ENCODE data around the gene PRKG1.
"Not testable (repeated sequence)": the region's sequence is repeated elsewhere in the genome, so short reads cannot be mapped to it uniquely, and the experiment has no call there.

Gene PRKG1

DNA sequence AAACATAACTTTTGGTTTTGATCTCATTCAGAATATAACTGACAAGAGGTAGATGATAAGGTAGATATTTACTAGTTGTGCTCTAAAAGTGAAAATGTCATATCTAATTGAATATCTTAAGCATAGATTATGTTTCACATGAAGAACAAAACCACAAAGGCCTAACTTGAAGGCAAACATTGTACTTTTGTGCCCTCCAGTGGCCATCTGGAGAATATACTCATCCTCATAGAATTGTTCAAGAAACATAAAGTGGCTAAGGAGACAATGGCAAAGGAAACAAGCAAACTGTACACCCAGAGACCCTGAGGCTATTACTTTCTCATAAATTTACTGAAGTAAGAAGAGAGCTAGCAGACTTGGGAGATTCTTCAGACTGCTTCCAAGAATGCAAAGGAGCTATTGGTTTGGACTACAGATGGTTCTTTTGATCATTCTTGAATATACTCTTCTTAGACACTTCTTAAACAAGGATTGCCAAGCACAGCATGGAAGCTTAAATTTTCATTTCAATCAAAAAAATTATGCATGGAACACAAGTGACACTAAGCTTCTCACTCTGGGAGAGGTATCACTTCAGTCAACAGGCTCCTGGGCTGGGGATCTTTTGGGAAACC, 1141.6 kb downstream of the PRKG1 start:
- DNase-seq (ENCODE audit: low read depth): no peak

DNA sequence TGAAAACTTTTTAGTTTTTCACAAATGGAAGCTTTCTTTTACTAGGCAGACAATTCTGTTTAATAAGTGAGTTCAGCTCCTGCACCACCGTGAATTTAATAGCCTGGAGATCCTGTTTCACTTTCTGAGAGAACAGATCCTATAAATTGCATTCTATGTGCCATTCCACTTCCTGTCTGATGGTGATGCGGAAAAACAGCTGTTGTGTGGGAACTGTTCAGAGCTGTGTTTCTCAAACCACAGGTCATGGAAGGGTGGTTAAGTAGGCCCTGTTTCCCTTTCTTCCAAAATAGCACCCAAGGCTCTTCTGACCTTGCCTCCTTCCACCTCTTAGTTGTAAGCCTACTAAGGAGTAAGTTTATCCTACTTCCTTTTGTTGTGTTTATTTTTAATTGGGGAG, 1142.6 kb downstream of the PRKG1 start:
- no peak for DNase-seq (ENCODE audit: low read depth)

DNA sequence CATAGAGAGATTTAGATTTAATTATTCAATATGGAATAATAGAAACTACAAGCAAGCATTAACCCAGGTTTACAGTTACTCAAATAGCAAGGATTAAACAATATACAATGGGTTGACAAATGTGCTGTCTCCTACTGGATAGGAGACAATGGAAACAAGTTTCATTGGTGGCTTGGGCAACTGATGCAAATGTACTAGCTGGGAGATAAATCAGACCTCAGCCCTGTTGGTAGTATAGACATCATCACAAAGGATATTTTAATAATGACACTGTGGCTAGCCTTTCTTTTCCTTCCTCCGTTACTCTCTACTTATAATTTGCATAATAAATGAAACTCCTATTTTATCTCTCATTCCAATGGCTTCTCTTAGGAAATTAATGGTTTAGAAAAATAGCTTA, 1143.2 kb downstream of the PRKG1 start:
- no peak for DNase-seq (ENCODE audit: low read depth)

DNA sequence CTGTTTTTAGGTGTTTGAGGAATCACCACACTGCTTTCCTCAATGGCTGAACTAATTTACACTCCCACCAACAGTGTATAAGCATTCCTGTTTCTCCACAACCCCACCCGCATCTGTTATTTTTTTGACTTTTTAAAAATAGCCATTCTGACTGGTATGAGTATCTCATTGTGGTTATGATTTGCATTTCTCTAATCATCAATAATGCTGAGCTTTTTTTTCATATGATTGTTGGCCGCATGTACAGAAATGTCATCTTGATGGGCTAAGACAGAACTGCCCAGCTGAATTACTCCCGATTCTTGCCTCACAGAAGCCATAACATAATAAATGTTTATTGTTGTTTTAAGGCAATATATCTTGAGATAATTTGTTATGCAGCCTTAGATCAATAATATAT, 1146.7 kb downstream of the PRKG1 start:
- no peak for DNase-seq (ENCODE audit: low read depth)

DNA sequence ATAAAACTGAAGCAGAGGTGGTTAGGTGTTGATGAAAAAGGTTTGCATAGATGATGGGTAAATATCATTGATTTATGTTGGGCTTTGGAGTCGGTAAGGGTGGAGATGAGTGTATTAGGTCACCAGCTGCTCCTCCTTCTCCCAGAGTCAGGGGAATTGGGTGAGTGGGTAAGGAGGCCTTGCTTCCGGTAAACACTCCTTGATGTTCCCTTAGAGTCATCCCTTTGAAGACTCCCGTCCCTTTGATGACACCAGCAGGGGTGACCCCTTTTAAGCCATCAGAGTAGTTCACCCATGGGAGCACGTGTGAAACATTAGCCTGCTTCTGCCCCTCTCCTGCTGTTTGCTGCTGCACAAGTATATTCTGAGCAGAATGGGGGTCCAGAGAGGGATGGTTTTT, 1147.6 kb downstream of the PRKG1 start:
- DNase-seq (ENCODE audit: low read depth): no peak

DNA sequence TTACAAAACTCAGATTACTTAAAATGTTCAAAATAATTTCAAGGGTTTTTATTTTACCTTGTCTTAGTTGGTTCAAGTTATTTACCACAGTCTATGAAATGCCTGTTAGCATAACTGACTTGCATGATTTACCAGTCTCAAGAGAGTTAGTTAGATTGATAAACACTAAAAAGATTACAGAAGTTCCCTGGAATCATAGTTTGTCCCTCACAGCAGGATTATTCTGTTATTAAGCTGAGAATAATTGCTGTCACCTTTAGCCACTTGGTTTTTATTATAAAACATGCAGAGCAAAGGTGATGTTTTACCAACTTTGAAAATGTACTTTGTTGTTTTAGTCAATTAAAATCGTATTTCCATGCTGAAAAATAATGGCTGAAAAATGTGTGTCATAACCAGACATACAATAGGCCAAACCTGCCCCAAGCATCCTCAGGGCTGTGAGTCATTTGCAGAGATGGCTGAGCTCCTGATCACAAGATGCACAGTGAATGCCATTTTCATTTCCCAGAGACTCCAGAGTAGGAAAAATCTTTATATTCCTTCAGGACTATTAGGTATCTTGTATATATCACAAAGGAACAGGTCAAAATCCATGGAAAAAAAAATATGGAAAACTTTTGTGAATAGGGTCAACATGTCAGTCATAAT, 1152.0 kb downstream of the PRKG1 start:
- no peak for DNase-seq (ENCODE audit: low read depth)

DNA sequence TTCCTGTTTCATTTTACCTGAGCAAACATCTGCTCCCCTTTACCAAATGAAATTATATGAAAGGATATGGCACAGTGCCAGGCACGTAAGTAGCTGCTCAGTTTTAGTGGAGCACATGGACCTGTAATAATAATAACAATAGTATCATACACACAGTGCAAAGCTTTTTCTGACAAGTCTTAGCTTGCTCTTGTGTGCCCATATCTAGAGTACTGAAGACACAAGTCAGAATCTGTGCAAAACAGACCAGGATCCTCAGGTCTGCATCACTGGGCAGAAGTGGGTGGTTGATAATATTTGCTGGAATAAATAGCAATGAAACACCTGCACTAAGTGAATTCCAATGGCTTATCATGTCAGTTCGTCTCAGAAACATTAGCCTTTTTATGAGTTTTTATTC, 1154.3 kb downstream of the PRKG1 start:
- DNase-seq (ENCODE audit: low read depth): no peak

DNA sequence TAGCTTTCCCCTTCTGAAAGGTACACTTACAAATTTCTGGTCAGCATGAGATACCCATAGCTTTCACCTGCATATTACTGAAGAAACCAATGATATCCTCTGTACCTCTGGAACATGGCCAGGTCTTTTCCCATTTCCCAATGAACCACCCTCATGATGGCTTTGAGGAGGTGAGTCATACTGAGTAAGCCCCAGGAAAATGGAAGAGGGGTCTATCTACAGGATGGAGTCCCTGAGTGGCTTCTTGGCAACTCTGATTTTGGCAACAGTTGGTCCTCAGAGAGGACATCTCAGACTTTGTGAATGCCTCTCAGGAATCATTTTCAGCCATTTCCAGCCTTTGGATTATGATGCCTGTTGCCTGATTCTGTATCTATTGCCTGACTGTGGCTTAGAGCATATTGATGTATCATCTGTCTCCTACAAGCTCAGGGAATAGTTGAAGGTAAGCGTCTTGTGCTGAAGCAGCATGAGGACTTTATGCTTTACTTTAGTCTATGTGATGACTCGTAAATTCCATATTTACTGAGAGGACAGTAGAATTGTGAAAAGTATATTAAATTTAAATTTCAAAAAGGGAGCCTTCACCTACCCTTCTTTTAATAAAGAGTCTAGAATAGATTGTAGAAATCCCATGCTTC, 1155.1 kb downstream of the PRKG1 start:
- DNase-seq (ENCODE audit: low read depth): no peak

DNA sequence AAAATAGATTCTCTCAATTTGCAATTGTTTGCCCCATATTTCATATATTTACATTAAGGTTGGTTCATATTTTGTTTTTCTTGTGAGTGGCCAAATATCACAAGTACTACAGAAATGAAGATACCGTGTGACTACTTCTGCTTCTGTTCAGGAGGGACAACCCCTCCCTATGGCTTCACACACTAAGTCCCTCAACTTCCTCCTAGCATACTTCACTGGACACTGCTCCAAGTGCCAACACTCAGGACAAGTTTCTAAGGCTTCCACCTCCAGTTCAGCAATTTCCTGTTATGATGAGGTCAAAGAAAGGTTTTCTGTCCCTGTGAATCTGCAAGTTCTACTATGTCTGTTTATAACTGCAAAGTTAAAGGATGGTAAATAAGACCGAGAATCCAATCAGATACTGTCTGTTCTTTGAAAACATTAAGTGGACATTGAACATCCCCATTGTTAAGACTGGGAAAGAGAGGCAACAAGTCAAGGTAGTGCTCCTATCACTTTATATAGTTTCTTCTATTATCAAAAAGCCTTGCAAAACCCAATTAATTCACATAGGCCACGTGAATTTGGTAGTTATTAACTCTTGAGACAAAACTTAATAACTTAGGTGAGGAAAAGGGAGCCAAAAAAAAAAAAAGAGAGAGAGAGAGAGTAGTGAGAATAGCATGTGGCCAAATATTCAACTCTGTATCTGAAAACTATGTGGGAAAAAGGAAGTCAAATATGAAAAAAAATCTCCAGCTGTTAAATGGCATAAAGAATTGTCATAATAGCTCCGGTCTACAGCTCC, 1158.5 kb downstream of the PRKG1 start:
- no peak for DNase-seq (ENCODE audit: low read depth)

DNA sequence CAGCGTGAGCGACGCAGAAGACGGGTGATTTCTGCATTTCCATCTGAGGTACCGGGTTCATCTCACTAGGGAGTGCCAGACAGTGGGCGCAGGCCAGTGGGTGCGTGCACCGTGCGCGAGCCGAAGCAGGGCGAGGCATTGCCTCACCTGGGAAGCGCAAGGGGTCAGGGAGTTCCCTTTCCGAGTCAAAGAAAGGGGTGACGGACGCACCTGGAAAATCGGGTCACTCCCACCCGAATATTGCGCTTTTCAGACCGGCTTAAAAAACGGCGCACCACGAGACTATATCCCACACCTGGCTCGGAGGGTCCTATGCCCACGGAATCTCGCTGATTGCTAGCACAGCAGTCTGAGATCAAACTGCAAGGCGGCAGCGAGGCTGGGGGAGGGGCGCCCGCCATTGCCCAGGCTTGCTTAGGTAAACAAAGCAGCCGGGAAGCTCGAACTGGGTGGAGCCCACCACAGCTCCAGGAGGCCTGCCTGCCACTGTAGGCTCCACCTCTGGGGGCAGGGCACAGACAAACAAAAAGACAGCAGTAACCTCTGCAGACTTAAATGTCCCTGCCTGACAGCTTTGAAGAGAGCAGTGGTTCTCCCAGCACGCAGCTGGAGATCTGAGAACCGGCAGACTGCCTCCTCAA, 1159.2 kb downstream of the PRKG1 start:
- DNase-seq (ENCODE audit: low read depth): not testable (repeated sequence)

DNA sequence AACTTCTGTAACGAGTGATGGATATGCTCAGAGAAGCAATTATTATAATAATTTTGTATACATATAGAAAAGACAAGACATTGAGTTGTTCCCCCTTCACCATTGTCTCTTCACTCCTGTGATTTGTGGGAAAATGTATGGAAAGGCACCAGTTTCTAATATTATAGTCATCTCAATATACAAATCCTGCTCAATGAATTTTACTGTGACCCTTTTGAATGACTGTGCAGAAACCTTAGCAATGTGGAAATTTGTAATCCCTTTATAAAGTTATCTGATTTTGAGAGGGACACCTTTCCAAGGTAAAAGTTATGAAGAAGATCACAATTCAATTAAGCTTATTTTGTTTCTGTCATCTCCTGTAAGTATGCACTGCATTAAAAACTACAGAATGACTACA, 1165.5 kb downstream of the PRKG1 start:
- DNase-seq (ENCODE audit: low read depth): no peak

DNA sequence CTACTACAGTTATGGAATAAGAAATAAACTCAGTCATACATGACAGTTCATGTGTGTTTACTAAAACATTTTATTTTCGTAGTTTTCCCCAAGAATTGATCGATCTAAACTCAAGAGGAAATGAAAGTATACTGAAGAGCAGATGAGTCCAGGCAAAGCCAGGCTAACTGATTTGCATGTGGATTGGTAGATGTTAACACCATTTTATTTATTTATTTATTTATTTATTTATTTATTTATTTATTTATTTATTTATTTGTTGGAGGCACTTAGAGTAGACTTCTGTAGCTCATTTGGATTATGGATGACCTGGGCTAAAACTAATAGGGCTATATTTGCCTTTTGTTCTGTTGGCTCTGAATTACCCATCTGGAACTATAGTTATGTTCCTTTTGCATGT, 1171.3 kb downstream of the PRKG1 start:
- no peak for DNase-seq (ENCODE audit: low read depth)

DNA sequence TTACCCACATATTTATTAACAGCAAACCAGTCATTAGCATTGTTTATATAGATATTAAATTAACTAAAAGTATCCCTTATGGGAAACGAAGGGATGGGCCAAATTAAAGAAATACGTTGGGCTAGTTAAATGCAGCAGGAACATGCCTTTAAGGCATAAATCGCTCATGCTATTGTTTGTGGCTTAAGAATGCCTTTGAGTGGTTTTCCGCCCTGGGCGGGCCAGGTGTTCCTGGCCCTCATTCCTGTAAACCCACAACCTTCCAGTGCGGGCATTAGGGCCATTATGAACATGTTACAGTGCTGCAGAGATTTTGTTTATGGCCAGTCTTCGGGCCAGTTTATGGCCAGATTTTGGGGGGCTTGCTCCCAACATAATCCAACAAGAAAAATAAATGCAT, 1173.6 kb downstream of the PRKG1 start:
- DNase-seq (ENCODE audit: low read depth): not testable (repeated sequence)

DNA sequence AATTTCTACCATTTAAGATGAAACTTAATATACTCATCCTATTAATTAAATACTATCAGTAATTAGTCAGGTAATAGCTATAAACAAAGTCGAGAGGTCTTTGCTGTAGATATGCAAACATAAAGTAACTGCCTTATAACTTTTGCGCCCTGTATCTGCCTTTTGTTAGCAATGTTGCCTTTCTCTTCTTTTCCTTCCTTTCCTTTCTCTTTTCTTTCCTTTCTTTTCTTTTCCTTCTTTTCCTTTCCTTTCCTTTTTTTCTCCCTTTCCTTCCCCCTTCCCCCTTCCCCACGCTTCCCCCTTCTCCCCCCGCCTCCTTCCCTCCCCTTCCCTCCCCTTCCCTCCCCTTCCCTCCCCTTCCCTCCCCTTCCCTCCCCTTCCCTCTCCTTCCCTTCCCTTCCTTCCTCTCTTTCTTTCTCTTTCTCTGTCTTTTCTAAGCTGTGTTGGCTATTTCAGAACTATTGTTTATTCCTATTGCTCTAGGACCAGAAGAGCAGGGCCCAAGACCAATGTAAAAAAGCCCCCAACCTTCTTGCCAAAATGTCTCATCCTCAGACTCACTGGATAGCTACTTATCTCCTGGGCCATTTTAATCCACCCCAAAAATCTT, 1174.5 kb downstream of the PRKG1 start:
- DNase-seq (ENCODE audit: low read depth): no peak

DNA sequence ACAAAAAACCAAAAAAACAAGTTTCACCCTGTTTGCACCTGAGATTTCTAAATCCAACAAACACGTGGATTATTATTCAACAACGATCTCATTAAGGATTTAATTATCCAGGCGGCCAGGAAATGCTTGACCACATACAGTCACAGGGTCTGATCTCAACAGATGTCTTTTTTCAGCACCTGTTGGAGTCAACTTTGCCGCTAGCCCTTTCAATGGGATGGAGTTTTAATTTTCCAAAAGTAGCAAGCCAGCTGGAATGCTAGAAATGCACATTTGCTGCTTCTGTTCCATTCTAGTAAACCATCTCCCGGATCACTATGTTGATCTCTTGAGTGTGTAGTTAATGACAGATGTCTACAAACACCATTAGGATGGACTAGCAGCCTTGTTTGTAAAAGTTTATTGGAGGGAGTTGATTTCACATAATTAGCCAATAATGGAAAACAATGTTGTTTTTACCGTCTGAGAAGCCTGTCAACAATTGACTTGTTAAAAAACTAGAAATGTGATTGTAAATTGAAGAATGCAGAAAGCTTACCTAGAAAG, 1175.6 kb downstream of the PRKG1 start:
- DNase-seq (ENCODE audit: low read depth): no peak

DNA sequence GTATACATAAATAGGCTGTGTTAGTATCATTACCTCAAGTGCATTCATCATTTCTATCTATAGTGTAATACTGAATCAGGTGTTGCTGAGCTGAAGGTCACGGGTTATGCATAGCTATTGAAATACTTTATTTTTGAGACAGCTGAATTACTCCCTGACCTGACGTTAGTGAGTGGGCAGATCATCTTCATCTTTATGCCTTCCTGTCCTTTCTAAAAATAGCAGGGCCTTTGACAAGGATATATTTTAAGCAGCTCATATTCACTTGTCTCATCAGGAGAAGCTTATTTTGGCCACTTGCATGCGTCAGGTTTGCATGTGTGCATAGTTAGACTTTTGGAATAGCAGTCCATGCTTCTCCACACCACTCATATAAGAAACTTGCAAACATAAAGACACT, 1176.2 kb downstream of the PRKG1 start:
- DNase-seq (ENCODE audit: low read depth): no peak

DNA sequence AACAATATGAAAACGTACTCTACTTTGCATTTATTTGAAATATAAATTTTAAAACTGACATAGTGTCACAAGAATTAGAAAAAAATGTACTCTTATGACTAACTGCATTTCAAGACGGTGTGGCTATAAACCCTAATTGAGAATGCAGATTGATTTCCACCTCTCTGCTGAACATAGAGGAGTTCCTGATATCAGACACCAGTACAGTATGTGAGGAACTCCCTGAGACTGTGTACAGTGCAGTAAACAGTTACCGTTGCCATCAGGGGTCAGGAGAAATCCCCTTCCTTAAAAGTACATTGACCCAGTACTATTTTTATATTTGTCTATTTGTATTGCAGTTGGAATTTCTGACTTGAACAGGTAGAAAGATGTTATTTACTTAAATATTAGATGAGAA, 1178.0 kb downstream of the PRKG1 start:
- no peak for DNase-seq (ENCODE audit: low read depth)

DNA sequence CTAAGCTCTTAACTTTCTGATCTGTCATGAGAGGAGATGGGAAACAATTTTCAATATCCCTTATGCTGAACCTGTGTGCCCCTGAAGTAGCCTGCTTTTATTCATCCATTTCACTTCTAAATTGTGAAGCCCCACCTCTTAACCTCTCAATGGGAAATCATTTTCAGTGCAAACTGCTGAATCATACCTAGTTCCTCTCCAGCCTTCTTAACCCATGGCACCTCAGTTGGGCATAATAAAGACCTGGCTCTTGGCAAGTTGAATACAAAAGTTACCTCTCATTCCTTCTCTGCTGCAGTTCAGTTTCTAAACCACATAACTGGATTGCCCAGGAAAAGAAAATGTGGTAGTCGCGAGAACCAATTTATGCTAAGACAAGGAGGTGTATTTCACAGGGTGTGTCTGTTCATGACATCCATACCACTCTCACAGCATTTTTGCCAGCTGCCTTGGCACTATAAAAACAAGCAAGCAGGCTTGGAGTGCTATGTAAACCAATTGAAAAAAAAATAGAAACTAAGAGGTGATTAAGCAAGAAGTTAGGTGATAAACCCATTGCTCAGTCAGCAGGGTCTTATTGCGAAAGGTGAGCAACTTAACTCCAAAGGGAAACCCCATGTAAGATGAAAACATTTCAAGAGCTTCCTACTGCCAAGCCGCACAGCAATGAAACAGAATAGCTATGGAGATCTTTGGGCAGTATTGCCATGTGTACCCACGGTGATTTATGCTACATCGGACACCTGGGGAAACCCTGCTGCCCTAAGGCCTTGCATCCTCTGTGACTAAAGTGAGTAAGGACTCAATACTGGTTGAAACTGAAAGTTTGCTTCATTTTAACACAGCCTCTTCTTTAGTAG, 1182.8 kb downstream of the PRKG1 start:
- no peak for DNase-seq (ENCODE audit: low read depth)

DNA sequence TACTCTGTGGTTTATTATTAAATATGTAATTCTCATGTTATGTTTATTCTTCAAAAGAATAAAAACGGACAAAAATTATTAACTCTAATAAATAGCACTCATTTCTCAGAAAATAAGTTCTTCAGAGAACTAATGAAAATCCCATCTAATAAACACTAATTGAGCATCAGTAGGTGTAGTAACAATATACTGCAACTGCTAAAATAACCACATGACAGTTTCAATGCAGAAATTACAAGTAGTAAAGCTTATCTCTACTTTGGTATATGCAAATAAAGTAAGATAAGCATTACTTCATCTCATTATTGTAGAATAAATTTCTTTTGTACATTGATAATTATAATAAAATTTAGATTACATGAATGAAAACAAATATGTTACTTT, 1183.4 kb downstream of the PRKG1 start:
- DNase-seq (ENCODE audit: low read depth): no peak

DNA sequence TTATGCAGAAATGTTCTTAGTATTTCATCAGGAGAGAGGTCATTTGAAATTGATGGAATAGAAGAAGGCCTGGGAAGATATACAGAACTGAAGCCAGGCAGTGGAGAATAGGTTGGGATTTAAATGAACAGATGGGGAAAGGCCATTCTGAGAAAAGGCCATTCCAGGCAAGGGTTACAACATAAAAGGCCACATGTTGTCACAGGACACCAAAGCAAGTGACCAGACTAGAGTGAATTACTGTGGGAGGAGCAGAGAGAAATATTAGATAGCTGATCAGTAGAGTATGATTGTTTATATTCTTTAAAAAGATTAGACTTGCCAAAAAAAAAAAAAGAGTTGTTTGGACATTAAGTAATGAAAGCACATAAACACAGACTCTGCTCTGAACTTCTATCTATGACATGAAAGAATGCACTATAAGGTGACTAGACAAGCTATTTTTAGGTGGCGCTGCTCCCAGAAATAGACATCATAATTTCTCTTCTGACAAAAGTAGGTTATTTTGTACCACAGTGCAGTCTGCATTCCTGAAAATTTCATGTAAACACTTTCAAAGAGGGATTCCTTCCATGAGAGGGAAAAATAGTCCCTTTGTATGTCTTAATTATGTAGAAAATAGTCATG, 1184.6 kb downstream of the PRKG1 start:
- no peak for DNase-seq (ENCODE audit: low read depth)

Measured in activated T-helper 1 cell treated with Interleukin-2 at 50 U/mL for 16 hours (primary cell).